GM23338 (cell line): ENCODE results near the gene FRS2. TPM values are rescaled to one million over a fixed set of nuclear protein-coding genes. Genes with fewer than 3 reads are reported as not detected.

ENCODE experiments used
- ATAC-seq: fragments of 200-7000 bp; cut with Tn5 transposase; 3 replicates; pipeline ENCODE4 v1.9.1; 2020
- DNase-seq: peaks from one replicate; pipeline ENCODE4 v3.0.0-alpha.2; 2015; ENCODE audit warnings: low spot score
- H2AFZ ChIP-seq: fragments of 200-600 bp; sonication (generic); 2 replicates; pipeline ENCODE4 v1.8.0; 2016; ENCODE audit warnings: antibody characterized with exemption, mild to moderate bottlenecking, moderate library complexity
- H3F3A ChIP-seq: fragments of 200-600 bp; sonication (generic); replicated peaks from 2 replicates; pipeline ENCODE4 v1.8.0; 2017; ENCODE audit warnings: antibody characterized with exemption, mixed run types, low read depth
- H3K27ac ChIP-seq: fragments of 200-600 bp; sonication (generic); 2 replicates; pipeline ENCODE4 v1.6.1; 2016; ENCODE audit warnings: low read depth
- H3K27me3 ChIP-seq: fragments of 200-600 bp; sonication (generic); 2 replicates; pipeline ENCODE4 v1.8.0; 2016; ENCODE audit warnings: mild to moderate bottlenecking, mixed run types, moderate library complexity; ENCODE audit not compliant: insufficient read depth
- H3K36me3 ChIP-seq: fragments of 200-600 bp; sonication (generic); 2 replicates; pipeline ENCODE4 v1.8.0; 2016; ENCODE audit warnings: mild to moderate bottlenecking; ENCODE audit not compliant: insufficient read depth
- H3K4me1 ChIP-seq: fragments of 200-600 bp; sonication (generic); 2 replicates; pipeline ENCODE4 v1.8.0; 2016; ENCODE audit warnings: mild to moderate bottlenecking, moderate library complexity; ENCODE audit not compliant: insufficient read depth
- H3K4me2 ChIP-seq: fragments of 200-600 bp; sonication (generic); 2 replicates; pipeline ENCODE4 v1.7.1; 2017; ENCODE audit warnings: mixed run types
- H3K4me3 ChIP-seq: fragments of 200-600 bp; sonication (generic); 2 replicates; pipeline ENCODE4 v1.6.1; 2016; ENCODE audit warnings: mixed run types
- H3K79me2 ChIP-seq: fragments of 200-600 bp; sonication (generic); replicated peaks from 2 replicates; pipeline ENCODE4 v1.8.0; 2017; ENCODE audit warnings: mild to moderate bottlenecking; ENCODE audit not compliant: insufficient read depth
- H3K9me2 ChIP-seq: fragments of 200-600 bp; sonication (generic); 2 replicates; pipeline ENCODE4 v1.8.0; 2017; ENCODE audit not compliant: insufficient read depth
- H4K20me1 ChIP-seq: fragments of 200-600 bp; sonication (generic); replicated peaks from 2 replicates; pipeline ENCODE4 v1.8.0; 2017; ENCODE audit warnings: mild to moderate bottlenecking; ENCODE audit not compliant: insufficient read depth
- H3K27ac Mint-ChIP-seq: 2 replicates; pipeline ENCODE4 v1.8.0; 2020; ENCODE audit warnings: inconsistent platforms, mild to moderate bottlenecking, moderate library complexity, mixed read lengths
- H3K27me3 Mint-ChIP-seq: 3 replicates; pipeline ENCODE4 v1.8.0; 2022; ENCODE audit warnings: low read depth, mild to moderate bottlenecking, moderate library complexity, mixed read lengths, inconsistent platforms; ENCODE audit not compliant: insufficient read depth, poor library complexity
- H3K36me3 Mint-ChIP-seq: 3 replicates; pipeline ENCODE4 v1.8.0; 2021; ENCODE audit warnings: low read depth, mild to moderate bottlenecking, inconsistent platforms, moderate library complexity, mixed read lengths
- H3K4me1 Mint-ChIP-seq: 3 replicates; pipeline ENCODE4 v1.8.0; 2020; ENCODE audit warnings: mild to moderate bottlenecking, inconsistent platforms, mixed read lengths
- H3K4me3 Mint-ChIP-seq: 3 replicates; pipeline ENCODE4 v1.8.0; 2021; ENCODE audit warnings: moderate library complexity, mild to moderate bottlenecking, inconsistent platforms, mixed read lengths
- H3K9me3 Mint-ChIP-seq: 3 replicates; pipeline ENCODE4 v1.8.0; 2020; ENCODE audit warnings: moderate library complexity, mild to moderate bottlenecking, inconsistent platforms, mixed read lengths
- CREB1 ChIP-seq: fragments of 250-450 bp; sonication (Bioruptor Pico); IDR thresholded peaks from 2 replicates; pipeline ENCODE4 v1.5.0; 2020; ENCODE audit warnings: low read depth, mild to moderate bottlenecking, moderate library complexity
- REST ChIP-seq: IDR thresholded peaks from one replicate; pipeline ENCODE4 v1.6.1; 2018; ENCODE audit warnings: antibody characterized with exemption; ENCODE audit not compliant: unreplicated experiment
- STAT1 ChIP-seq: IDR thresholded peaks from one replicate; pipeline ENCODE4 v1.6.1; 2016; ENCODE audit warnings: antibody characterized with exemption; ENCODE audit not compliant: unreplicated experiment
- ZNF331 ChIP-seq: fragments of 250-450 bp; sonication (Bioruptor Pico); IDR thresholded peaks from 2 replicates; pipeline ENCODE4 v1.5.0; 2020; ENCODE audit warnings: low read depth, mild to moderate bottlenecking, moderate library complexity
- polyA plus RNA-seq: library from polyadenylated mRNA; unstranded; fragments of >200 nt; fragmentation: Nextera tagmentation; extraction: Ambion mirVana; gene quantifications from 2 replicates; pipeline ENCODE4 v1.2.1, GENCODE V29; 2016
- total RNA-seq: library from RNA; depleted of rRNA; stranded (reverse); fragments of >200 nt; shearing (Covaris generic); gene quantifications from 2 replicates; pipeline ENCODE4 v1.2.3, GENCODE V29; 2014
- TF ChIP-seq, protein P1 (sequence below), 2 experiments: fragments of 200-600 bp in 1 of 2; sonication (generic) in 1 of 2; conservative IDR thresholded peaks; 2 replicates each; pipeline versions ENCODE4 v1.5.1 to v1.6.1; 2016 to 2017; ENCODE audit warnings: antibody characterized with exemption in 2 of 2, low read depth in 2 of 2, mild to moderate bottlenecking in 2 of 2, moderate library complexity in 1 of 2

FRS2 gene
- total and polyA plus RNA-seq, 2 experiments from 2014 or later: 34.3 to 45.0 TPM

- no peaks in the 10 kb centered on the region for H3K9me2 ChIP-seq
- H4K20me1 ChIP-seq: peaks cover 46% of the 10 kb centered on the region
- H2AFZ ChIP-seq: no peak overlapping the region
- no peak overlapping the region for H3K4me2 ChIP-seq
- no peak overlapping the region for H3K4me3 Mint-ChIP-seq
- H3K4me1 ChIP-seq: peaks cover 25% of the 10 kb centered on the region
- H3K27ac ChIP-seq: no peak overlapping the region
- peaks cover 100% of the 10 kb centered on the region for H3K79me2 ChIP-seq
- H3K36me3 Mint-ChIP-seq: peaks cover 4% of the 10 kb centered on the region
- H3K27me3 ChIP-seq: no peaks in the 10 kb centered on the region
- H3K4me1 Mint-ChIP-seq: peaks cover 23% of the 10 kb centered on the region
- DNase-seq (no peak), ATAC-seq (no peak)
- TF ChIP-seq ZNF331 (CRISPR knock-in tag): no peak
- no peak for TF ChIP-seq STAT1
- no peak for TF ChIP-seq CREB1
- TF ChIP-seq, protein P1, sequence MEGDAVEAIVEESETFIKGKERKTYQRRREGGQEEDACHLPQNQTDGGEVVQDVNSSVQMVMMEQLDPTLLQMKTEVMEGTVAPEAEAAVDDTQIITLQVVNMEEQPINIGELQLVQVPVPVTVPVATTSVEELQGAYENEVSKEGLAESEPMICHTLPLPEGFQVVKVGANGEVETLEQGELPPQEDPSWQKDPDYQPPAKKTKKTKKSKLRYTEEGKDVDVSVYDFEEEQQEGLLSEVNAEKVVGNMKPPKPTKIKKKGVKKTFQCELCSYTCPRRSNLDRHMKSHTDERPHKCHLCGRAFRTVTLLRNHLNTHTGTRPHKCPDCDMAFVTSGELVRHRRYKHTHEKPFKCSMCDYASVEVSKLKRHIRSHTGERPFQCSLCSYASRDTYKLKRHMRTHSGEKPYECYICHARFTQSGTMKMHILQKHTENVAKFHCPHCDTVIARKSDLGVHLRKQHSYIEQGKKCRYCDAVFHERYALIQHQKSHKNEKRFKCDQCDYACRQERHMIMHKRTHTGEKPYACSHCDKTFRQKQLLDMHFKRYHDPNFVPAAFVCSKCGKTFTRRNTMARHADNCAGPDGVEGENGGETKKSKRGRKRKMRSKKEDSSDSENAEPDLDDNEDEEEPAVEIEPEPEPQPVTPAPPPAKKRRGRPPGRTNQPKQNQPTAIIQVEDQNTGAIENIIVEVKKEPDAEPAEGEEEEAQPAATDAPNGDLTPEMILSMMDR (conservative IDR thresholded peaks at IDR 0.05; ENCODE audit: low read depth in 2 of 2): no peak
- no peak overlapping the region for H3K27ac Mint-ChIP-seq
- H3K27me3 Mint-ChIP-seq: no peaks in the 10 kb centered on the region
- H3K9me3 Mint-ChIP-seq: no peaks in the 10 kb centered on the region; the same call in 2 of the 3 replicates
- H3F3A ChIP-seq: no peaks in the 10 kb centered on the region
- H3K4me3 ChIP-seq: no peak overlapping the region
- H3K36me3 ChIP-seq: no peaks in the 10 kb centered on the region
Observed at GRCh38 chr12:69479675-69480074, 9.5 kb downstream of the FRS2 start.

- no peaks in the 10 kb centered on the region for H3K36me3 ChIP-seq
- H3K9me2 ChIP-seq: no peaks in the 10 kb centered on the region
- H3K4me2 ChIP-seq: no peak overlapping the region
- no peak overlapping the region for H3K4me3 ChIP-seq
- no peaks in the 10 kb centered on the region for H3K27me3 ChIP-seq
- Mint-ChIP-seq H3K27me3 (no peaks in the 10 kb centered on the region), H3K36me3 (peaks cover 6% of the 10 kb centered on the region), H3K4me1 (peaks cover 15% of the 10 kb centered on the region), H3K9me3 (no peaks in the 10 kb centered on the region; the same call in 2 of the 3 replicates), H3K27ac (no peak overlapping the region), H3K4me3 (no peak overlapping the region)
- H2AFZ ChIP-seq: no peak overlapping the region
- H3K4me1 ChIP-seq: peaks cover 16% of the 10 kb centered on the region
- peaks cover 45% of the 10 kb centered on the region for H4K20me1 ChIP-seq
- no peak for TF ChIP-seq REST
- DNase-seq (no peak), ATAC-seq (no peak)
- H3K79me2 ChIP-seq: peaks cover 100% of the 10 kb centered on the region
- no peak overlapping the region for H3K27ac ChIP-seq
- H3F3A ChIP-seq: no peaks in the 10 kb centered on the region
Observed at GRCh38 chr12:69480698-69481097, 10.5 kb downstream of the FRS2 start.
